ENCODE measurements around the gene FMN2.

FMN2 gene

GRCh38 chr1:240455228-240455821, 363.6 kb downstream of the FMN2 start:
- H3K9me3 ChIP-seq (ENCODE audit: control insufficient read depth, low read length) = no peaks in the 10 kb centered on the region
- no peaks in the 10 kb centered on the region for H3K4me1 ChIP-seq (ENCODE audit: control insufficient read depth, insufficient read depth, low read length, poor library complexity, severe bottlenecking)
- H3K4me3 ChIP-seq (ENCODE audit: insufficient read depth, low read depth, low read length, poor library complexity, severe bottlenecking) = no peak overlapping the region
- no peak overlapping the region for H3K27ac ChIP-seq (ENCODE audit: insufficient read depth, low read length, poor library complexity, severe bottlenecking)
- H3K36me3 ChIP-seq (ENCODE audit: control insufficient read depth, insufficient read depth, low read length) = no peaks in the 10 kb centered on the region
- no peaks in the 10 kb centered on the region for H3K27me3 ChIP-seq (replicated peaks; ENCODE audit: control insufficient read depth, insufficient read depth, low read length, poor library complexity, severe bottlenecking)
- no peak for DNase-seq

DNA sequence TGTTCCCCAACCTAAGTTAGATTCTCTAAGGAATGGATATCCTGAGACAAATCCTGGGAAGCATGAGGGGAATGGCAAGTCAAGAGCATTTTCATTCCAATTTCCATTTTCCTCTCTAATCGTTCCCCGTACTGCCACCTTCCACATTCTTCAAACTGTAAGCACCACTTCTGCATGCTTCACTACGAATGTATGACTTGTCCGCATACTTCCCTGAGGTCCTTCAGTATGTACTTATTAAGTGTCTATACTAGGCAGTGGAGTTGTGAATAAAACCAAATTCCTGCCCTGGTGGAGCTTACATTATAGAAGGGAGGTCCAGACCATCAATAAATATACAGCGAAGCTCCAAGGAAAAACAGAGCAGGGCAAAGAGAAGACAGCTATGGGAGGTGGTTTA, 365.5 kb downstream of the FMN2 start:
- H3K4me3 ChIP-seq (ENCODE audit: insufficient read depth, low read depth, low read length, poor library complexity, severe bottlenecking) = no peak overlapping the region
- no peak overlapping the region for H3K27ac ChIP-seq (ENCODE audit: insufficient read depth, low read length, poor library complexity, severe bottlenecking)
- no peaks in the 10 kb centered on the region for H3K27me3 ChIP-seq (replicated peaks; ENCODE audit: control insufficient read depth, insufficient read depth, low read length, poor library complexity, severe bottlenecking)
- DNase-seq = no peak
- H3K9me3 ChIP-seq (ENCODE audit: control insufficient read depth, low read length) = no peaks in the 10 kb centered on the region
- no peaks in the 10 kb centered on the region for H3K36me3 ChIP-seq (ENCODE audit: control insufficient read depth, insufficient read depth, low read length)
- no peaks in the 10 kb centered on the region for H3K4me1 ChIP-seq (ENCODE audit: control insufficient read depth, insufficient read depth, low read length, poor library complexity, severe bottlenecking)

GRCh38 chr1:240462277-240462676, 370.6 kb downstream of the FMN2 start:
- no peak overlapping the region for H3K27ac ChIP-seq (ENCODE audit: insufficient read depth, low read length, poor library complexity, severe bottlenecking)
- no peaks in the 10 kb centered on the region for H3K36me3 ChIP-seq (ENCODE audit: control insufficient read depth, insufficient read depth, low read length)
- no peak for DNase-seq
- no peaks in the 10 kb centered on the region for H3K27me3 ChIP-seq (replicated peaks; ENCODE audit: control insufficient read depth, insufficient read depth, low read length, poor library complexity, severe bottlenecking)
- no peaks in the 10 kb centered on the region for H3K4me1 ChIP-seq (ENCODE audit: control insufficient read depth, insufficient read depth, low read length, poor library complexity, severe bottlenecking)
- no peaks in the 10 kb centered on the region for H3K9me3 ChIP-seq (ENCODE audit: control insufficient read depth, low read length)
- H3K4me3 ChIP-seq (ENCODE audit: insufficient read depth, low read depth, low read length, poor library complexity, severe bottlenecking) = no peak overlapping the region

DNA sequence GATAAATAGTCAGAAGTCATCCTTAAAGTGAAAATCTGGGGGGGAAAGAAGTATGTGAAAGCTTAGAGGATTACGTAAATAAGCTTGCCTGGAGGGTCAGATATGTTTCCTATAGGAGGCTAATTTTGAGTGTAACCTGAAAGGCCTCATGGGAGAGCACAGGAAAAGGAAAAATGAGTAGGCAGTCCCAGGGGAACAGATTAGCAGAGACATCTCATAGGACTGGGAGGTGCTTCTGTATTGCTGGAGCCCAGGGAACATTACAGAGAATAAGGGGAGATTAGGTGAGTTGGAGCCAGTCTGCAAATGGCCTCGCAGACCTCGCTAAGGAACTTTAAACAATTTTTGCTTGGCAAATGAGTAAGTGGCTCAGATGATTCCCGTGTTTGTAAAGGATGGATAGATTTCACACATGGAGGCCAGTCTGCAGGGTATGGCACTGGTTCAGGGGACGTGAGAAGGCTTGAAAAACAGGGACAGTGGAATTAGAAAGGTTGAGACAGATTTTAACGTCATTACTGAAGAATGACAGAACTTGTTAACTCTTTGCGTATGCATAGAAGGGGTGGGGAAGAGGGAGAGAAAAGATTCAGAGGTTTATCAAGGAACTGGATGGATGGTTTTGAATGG, 371.2 kb downstream of the FMN2 start:
- no peaks in the 10 kb centered on the region for H3K4me1 ChIP-seq (ENCODE audit: control insufficient read depth, insufficient read depth, low read length, poor library complexity, severe bottlenecking)
- H3K36me3 ChIP-seq (ENCODE audit: control insufficient read depth, insufficient read depth, low read length) = no peaks in the 10 kb centered on the region
- H3K4me3 ChIP-seq (ENCODE audit: insufficient read depth, low read depth, low read length, poor library complexity, severe bottlenecking) = no peak overlapping the region
- H3K9me3 ChIP-seq (ENCODE audit: control insufficient read depth, low read length) = no peaks in the 10 kb centered on the region
- DNase-seq = no peak
- no peak overlapping the region for H3K27ac ChIP-seq (ENCODE audit: insufficient read depth, low read length, poor library complexity, severe bottlenecking)
- no peaks in the 10 kb centered on the region for H3K27me3 ChIP-seq (replicated peaks; ENCODE audit: control insufficient read depth, insufficient read depth, low read length, poor library complexity, severe bottlenecking)

- no peaks in the 10 kb centered on the region for H3K4me1 ChIP-seq (ENCODE audit: control insufficient read depth, insufficient read depth, low read length, poor library complexity, severe bottlenecking)
- H3K27ac ChIP-seq (ENCODE audit: insufficient read depth, low read length, poor library complexity, severe bottlenecking) = no peak overlapping the region
- no peak overlapping the region for H3K4me3 ChIP-seq (ENCODE audit: insufficient read depth, low read depth, low read length, poor library complexity, severe bottlenecking)
- H3K27me3 ChIP-seq (replicated peaks; ENCODE audit: control insufficient read depth, insufficient read depth, low read length, poor library complexity, severe bottlenecking) = no peaks in the 10 kb centered on the region
- H3K9me3 ChIP-seq (ENCODE audit: control insufficient read depth, low read length) = no peaks in the 10 kb centered on the region
- no peak for DNase-seq
- no peaks in the 10 kb centered on the region for H3K36me3 ChIP-seq (ENCODE audit: control insufficient read depth, insufficient read depth, low read length)
Measured at GRCh38 chr1:240464099-240464498, 372.4 kb downstream of the FMN2 start.

GRCh38 chr1:240465531-240465940, 373.9 kb downstream of the FMN2 start:
- H3K4me3 ChIP-seq (ENCODE audit: insufficient read depth, low read depth, low read length, poor library complexity, severe bottlenecking) = no peak overlapping the region
- no peaks in the 10 kb centered on the region for H3K27me3 ChIP-seq (replicated peaks; ENCODE audit: control insufficient read depth, insufficient read depth, low read length, poor library complexity, severe bottlenecking)
- no peaks in the 10 kb centered on the region for H3K9me3 ChIP-seq (ENCODE audit: control insufficient read depth, low read length)
- H3K36me3 ChIP-seq (ENCODE audit: control insufficient read depth, insufficient read depth, low read length) = no peaks in the 10 kb centered on the region
- no peak for DNase-seq
- no peak overlapping the region for H3K27ac ChIP-seq (ENCODE audit: insufficient read depth, low read length, poor library complexity, severe bottlenecking)
- H3K4me1 ChIP-seq (ENCODE audit: control insufficient read depth, insufficient read depth, low read length, poor library complexity, severe bottlenecking) = no peaks in the 10 kb centered on the region

DNA sequence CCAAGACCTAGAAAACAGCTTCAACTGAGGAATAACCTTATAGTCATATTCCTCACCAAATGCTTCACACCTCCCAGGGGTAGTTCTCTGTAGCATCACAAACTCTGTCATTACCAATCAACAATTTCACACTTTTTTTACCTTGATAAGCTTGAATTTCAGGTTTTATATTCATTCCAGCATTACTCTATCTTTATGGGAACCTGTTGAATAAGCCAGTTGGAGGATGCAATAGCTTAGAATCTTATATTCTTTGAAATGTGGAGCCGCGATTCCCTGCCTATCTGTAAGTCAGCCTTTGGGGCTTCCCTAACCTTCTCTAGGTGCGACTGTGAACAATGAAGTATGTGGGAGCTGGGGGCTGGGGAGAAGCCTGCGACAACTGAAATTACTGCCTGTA, 374.8 kb downstream of the FMN2 start:
- Histone ChIP-seq H3K36me3 (ENCODE audit: control insufficient read depth, insufficient read depth, low read length) (no peaks in the 10 kb centered on the region), H3K4me1 (ENCODE audit: control insufficient read depth, insufficient read depth, low read length, poor library complexity, severe bottlenecking) (no peaks in the 10 kb centered on the region), H3K9me3 (ENCODE audit: control insufficient read depth, low read length) (no peaks in the 10 kb centered on the region), H3K27me3 (replicated peaks; ENCODE audit: control insufficient read depth, insufficient read depth, low read length, poor library complexity, severe bottlenecking) (no peaks in the 10 kb centered on the region), H3K4me3 (ENCODE audit: insufficient read depth, low read depth, low read length, poor library complexity, severe bottlenecking) (no peak overlapping the region), H3K27ac (ENCODE audit: insufficient read depth, low read length, poor library complexity, severe bottlenecking) (no peak overlapping the region)
- DNase-seq = no peak

- DNase-seq = no peak
- Histone ChIP-seq H3K27me3 (replicated peaks; ENCODE audit: control insufficient read depth, insufficient read depth, low read length, poor library complexity, severe bottlenecking) (no peaks in the 10 kb centered on the region), H3K36me3 (ENCODE audit: control insufficient read depth, insufficient read depth, low read length) (no peaks in the 10 kb centered on the region), H3K4me1 (ENCODE audit: control insufficient read depth, insufficient read depth, low read length, poor library complexity, severe bottlenecking) (no peaks in the 10 kb centered on the region), H3K9me3 (ENCODE audit: control insufficient read depth, low read length) (no peaks in the 10 kb centered on the region), H3K4me3 (ENCODE audit: insufficient read depth, low read depth, low read length, poor library complexity, severe bottlenecking) (no peak overlapping the region), H3K27ac (ENCODE audit: insufficient read depth, low read length, poor library complexity, severe bottlenecking) (no peak overlapping the region)
Measured at GRCh38 chr1:240467895-240468294, 376.2 kb downstream of the FMN2 start.

DNA sequence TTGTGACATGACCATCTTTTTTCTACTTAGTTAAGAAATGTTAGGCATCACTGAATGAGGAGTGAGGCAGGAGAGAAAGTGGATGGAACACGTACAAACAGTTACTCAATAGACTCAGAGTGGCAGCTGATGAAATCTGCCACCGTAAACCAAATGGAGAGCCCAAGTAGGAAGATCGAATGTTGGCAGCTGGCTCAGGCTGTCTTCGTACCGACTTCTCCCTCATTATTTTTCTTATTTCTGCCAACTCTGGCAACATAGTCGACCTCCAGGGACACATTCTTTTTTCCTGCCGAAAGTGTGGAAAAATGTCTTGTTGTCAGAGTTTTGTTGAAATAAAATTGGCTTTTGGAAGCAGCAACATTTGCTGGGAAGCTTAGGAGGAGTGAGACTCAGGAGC, 377.0 kb downstream of the FMN2 start:
- Histone ChIP-seq H3K9me3 (ENCODE audit: control insufficient read depth, low read length) (no peaks in the 10 kb centered on the region), H3K36me3 (ENCODE audit: control insufficient read depth, insufficient read depth, low read length) (no peaks in the 10 kb centered on the region), H3K27ac (ENCODE audit: insufficient read depth, low read length, poor library complexity, severe bottlenecking) (no peak overlapping the region), H3K27me3 (replicated peaks; ENCODE audit: control insufficient read depth, insufficient read depth, low read length, poor library complexity, severe bottlenecking) (no peaks in the 10 kb centered on the region), H3K4me3 (ENCODE audit: insufficient read depth, low read depth, low read length, poor library complexity, severe bottlenecking) (no peak overlapping the region), H3K4me1 (ENCODE audit: control insufficient read depth, insufficient read depth, low read length, poor library complexity, severe bottlenecking) (no peaks in the 10 kb centered on the region)
- DNase-seq = no peak

DNA sequence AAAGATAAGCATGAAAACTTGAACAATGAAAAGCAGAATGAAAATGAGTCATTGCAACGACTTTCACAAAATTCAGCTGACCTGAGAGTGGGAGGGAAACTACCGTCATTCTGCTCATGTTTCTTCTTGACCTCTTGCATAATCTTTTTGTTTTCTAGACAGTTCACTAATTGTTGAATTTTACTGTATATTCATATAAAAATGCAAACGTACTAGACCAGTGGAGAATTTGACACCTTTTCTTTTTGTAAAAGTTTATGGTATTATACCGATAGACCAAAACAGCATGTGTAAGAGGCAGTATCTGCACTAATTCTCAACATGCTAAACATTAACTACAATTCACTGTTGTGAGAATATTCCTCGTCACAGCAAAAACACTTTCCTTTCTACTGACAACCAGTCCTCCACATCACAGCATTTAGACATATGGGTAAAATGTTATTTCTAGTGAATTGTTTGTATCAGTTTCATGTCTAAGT, 382.5 kb downstream of the FMN2 start:
- Histone ChIP-seq H3K4me1 (ENCODE audit: control insufficient read depth, insufficient read depth, low read length, poor library complexity, severe bottlenecking) (no peaks in the 10 kb centered on the region), H3K4me3 (ENCODE audit: insufficient read depth, low read depth, low read length, poor library complexity, severe bottlenecking) (no peak overlapping the region)
- DNase-seq = no peak

More for the DNA sequence above, 382.5 kb downstream of the FMN2 start:
- Histone ChIP-seq H3K36me3 (ENCODE audit: control insufficient read depth, insufficient read depth, low read length) (no peaks in the 10 kb centered on the region), H3K27ac (ENCODE audit: insufficient read depth, low read length, poor library complexity, severe bottlenecking) (no peak overlapping the region), H3K9me3 (ENCODE audit: control insufficient read depth, low read length) (no peaks in the 10 kb centered on the region), H3K27me3 (replicated peaks; ENCODE audit: control insufficient read depth, insufficient read depth, low read length, poor library complexity, severe bottlenecking) (no peaks in the 10 kb centered on the region)
